SK-N-SH (cell line): Measurements from ENCODE around the gene IQCN. TPM values are rescaled to one million over a fixed set of nuclear protein-coding genes. Genes with fewer than 3 reads are reported as not detected.
A peak's percentile ranks its signal among the peaks of the same experiment; 100 is the strongest.

Experiments used
- CTCF ChIA-PET: fragments of 300-600, 350-600 bp; formaldehyde crosslinking; extraction: SDS; loops from one replicate; lab custom pipeline; 2021; lab: Yijun Ruan, JAX
- POLR2A ChIA-PET: fragments of 350-600 bp; sonication (Branson Sonifier 250); formaldehyde crosslinking; extraction: SDS; loops from one replicate; lab custom pipeline; 2020; ENCODE audit warnings: antibody characterized with exemption, inconsistent platforms; lab: Yijun Ruan, JAX
- DNase-seq: peaks from one replicate; pipeline ENCODE4 v3.0.0; 2012
- H2AFZ ChIP-seq: fragments of 200-600 bp; sonication (generic); 2 replicates; pipeline ENCODE4 v1.8.1; 2016; ENCODE audit warnings: antibody characterized with exemption, mild to moderate bottlenecking, low read depth
- H3F3A ChIP-seq: fragments of 200-600 bp; sonication (generic); replicated peaks from 2 replicates; pipeline ENCODE3; 2016; ENCODE audit warnings: antibody characterized with exemption, mild to moderate bottlenecking; ENCODE audit not compliant: insufficient read depth
- H3K27ac ChIP-seq, 2 experiments: fragments of 200-500 bp in 1 of 2; fragments of 200-600 bp in 1 of 2; sonication (Bioruptor generic) in 1 of 2; sonication (generic), shearing (Covaris generic) in 1 of 2; 2 replicates each; pipeline versions ENCODE4 v1.5.1 to v1.6.1; 2014 to 2016; ENCODE audit warnings: low read depth in 2 of 2, inconsistent platforms in 1 of 2, low read length in 1 of 2, mild to moderate bottlenecking in 1 of 2, mixed read lengths in 1 of 2
- H3K27me3 ChIP-seq: fragments of 200-600 bp; sonication (generic), shearing (Covaris generic); 2 replicates; pipeline ENCODE4 v1.6.1; 2016; ENCODE audit warnings: mixed run types; ENCODE audit not compliant: insufficient read depth
- H3K36me3 ChIP-seq, 2 experiments: fragments of 200-500 bp in 1 of 2; fragments of 200-600 bp in 1 of 2; sonication (Bioruptor generic) in 1 of 2; sonication (generic) in 1 of 2; replicated peaks in 1 of 2; 2 replicates each; pipeline versions ENCODE3 to v1.5.1; 2014 to 2016; ENCODE audit warnings: low read length in 1 of 2, mild to moderate bottlenecking in 1 of 2; ENCODE audit not compliant: insufficient read depth in 2 of 2, control insufficient read depth in 1 of 2
- H3K4me1 ChIP-seq, 2 experiments: fragments of 200-500 bp in 1 of 2; fragments of 200-600 bp in 1 of 2; sonication (Bioruptor generic) in 1 of 2; sonication (generic), shearing (Covaris generic) in 1 of 2; 2 replicates each; pipeline versions ENCODE4 v1.5.1 to v1.6.1; 2014 to 2016; ENCODE audit warnings: low read depth in 1 of 2, low read length in 1 of 2, mixed run types in 1 of 2; ENCODE audit not compliant: insufficient read depth in 2 of 2, control insufficient read depth in 1 of 2
- H3K4me2 ChIP-seq: fragments of 200-600 bp; sonication (generic), shearing (Covaris generic); 2 replicates; pipeline ENCODE4 v1.6.1; 2017; ENCODE audit warnings: mixed run types
- H3K4me3 ChIP-seq, 2 experiments: fragments of 200-500 bp in 1 of 2; fragments of 200-600 bp in 1 of 2; sonication (Bioruptor generic) in 1 of 2; sonication (generic), shearing (Covaris generic) in 1 of 2; 2 replicates each; pipeline versions ENCODE4 v1.5.1 to v1.8.1; 2014 to 2016; ENCODE audit warnings: low read depth in 2 of 2, inconsistent platforms in 1 of 2, low read length in 1 of 2, mild to moderate bottlenecking in 1 of 2, mixed read lengths in 1 of 2, moderate library complexity in 1 of 2
- H3K79me2 ChIP-seq: fragments of 200-600 bp; sonication (generic); 2 replicates; pipeline ENCODE4 v1.8.1; 2017; ENCODE audit warnings: mild to moderate bottlenecking; ENCODE audit not compliant: insufficient read depth
- H3K9ac ChIP-seq: fragments of 200-600 bp; sonication (generic); 2 replicates; pipeline ENCODE4 v1.6.1; 2017; ENCODE audit warnings: mixed run types
- H3K9me2 ChIP-seq: fragments of 200-600 bp; sonication (generic); 2 replicates; pipeline ENCODE4 v1.6.1; 2017; ENCODE audit warnings: mixed run types
- H3K9me3 ChIP-seq: fragments of 200-600 bp; sonication (generic); 2 replicates; pipeline ENCODE4 v1.6.1; 2017; ENCODE audit warnings: mixed run types, mild to moderate bottlenecking, moderate library complexity
- H4K20me1 ChIP-seq: fragments of 200-600 bp; sonication (generic); 2 replicates; pipeline ENCODE4 v1.6.1; 2017; ENCODE audit warnings: mild to moderate bottlenecking, mixed run types; ENCODE audit not compliant: insufficient read depth
- CHD2 ChIP-seq: fragments of 150-350 bp; IDR thresholded peaks from 2 replicates; pipeline ENCODE4 v1.6.1; 2018; ENCODE audit warnings: low read length; ENCODE audit not compliant: partially characterized antibody
- ELF1 ChIP-seq: IDR thresholded peaks from 2 replicates; pipeline ENCODE4 v1.4.0; 2012
- EP300 ChIP-seq, 2 experiments: IDR thresholded peaks; 2 replicates each; pipeline versions ENCODE4 v1.4.0 to v1.6.1; 2012; ENCODE audit warnings: borderline replicate concordance in 1 of 2, low read depth in 1 of 2, low read length in 1 of 2
- JUND ChIP-seq: IDR thresholded peaks from 2 replicates; pipeline ENCODE4 v1.4.0; 2012
- MAX ChIP-seq: IDR thresholded peaks from 2 replicates; pipeline ENCODE4 v1.4.0; 2012; ENCODE audit warnings: low read depth
- MXI1 ChIP-seq: IDR thresholded peaks from 2 replicates; pipeline ENCODE4 v1.6.1; 2012; ENCODE audit warnings: mild to moderate bottlenecking, low read depth, low read length, improper control_type of control experiment
- POLR2AphosphoS5 ChIP-seq: IDR thresholded peaks from 2 replicates; pipeline ENCODE4 v1.6.1; 2012; ENCODE audit warnings: low read depth, low read length
- RCOR1 ChIP-seq: fragments of 150-350 bp; IDR thresholded peaks from 2 replicates; pipeline ENCODE4 v1.6.1; 2017; ENCODE audit warnings: antibody characterized with exemption, low read length
- REST ChIP-seq: IDR thresholded peaks from 2 replicates; pipeline ENCODE4 v1.6.1; 2012; ENCODE audit warnings: mild to moderate bottlenecking, low read depth, low read length, moderate library complexity
- RXRA ChIP-seq: IDR thresholded peaks from 2 replicates; pipeline ENCODE4 v1.4.0; 2012; ENCODE audit warnings: low read depth, mild to moderate bottlenecking, borderline replicate concordance
- TCF12 ChIP-seq: IDR thresholded peaks from 2 replicates; pipeline ENCODE4 v1.4.0; 2012
- WGBS: methylation state at CpG from one replicate; pipeline ENCODE4 v1.1.6; 2017; ENCODE audit warnings: low lambda C conversion rate; 5-methylcytosine and 5-hydroxymethylcytosine counted together
- polyA plus RNA-seq, 3 experiments: library from polyadenylated mRNA; depleted of rRNA; stranded (reverse); fragments of >200 nt; gene quantifications; 2 replicates each; pipeline ENCODE4 v1.2.3, GENCODE V29; 2012
- TF ChIP-seq, protein P1 (sequence below): fragments of 200-600 bp; sonication (generic); IDR thresholded peaks from 2 replicates; pipeline ENCODE4 v1.6.1; 2017; ENCODE audit warnings: antibody characterized with exemption, mild to moderate bottlenecking, moderate library complexity
- TF ChIP-seq, protein P2 (sequence below): fragments of 150-350 bp; IDR thresholded peaks from 2 replicates; pipeline ENCODE4 v1.6.1; 2017; ENCODE audit warnings: antibody characterized with exemption, low read length, low read depth, borderline replicate concordance

Gene IQCN
- polyA plus RNA-seq, 1 of the 3 experiments (the other 2 are of a cell fraction): 2.5 TPM

DNA sequence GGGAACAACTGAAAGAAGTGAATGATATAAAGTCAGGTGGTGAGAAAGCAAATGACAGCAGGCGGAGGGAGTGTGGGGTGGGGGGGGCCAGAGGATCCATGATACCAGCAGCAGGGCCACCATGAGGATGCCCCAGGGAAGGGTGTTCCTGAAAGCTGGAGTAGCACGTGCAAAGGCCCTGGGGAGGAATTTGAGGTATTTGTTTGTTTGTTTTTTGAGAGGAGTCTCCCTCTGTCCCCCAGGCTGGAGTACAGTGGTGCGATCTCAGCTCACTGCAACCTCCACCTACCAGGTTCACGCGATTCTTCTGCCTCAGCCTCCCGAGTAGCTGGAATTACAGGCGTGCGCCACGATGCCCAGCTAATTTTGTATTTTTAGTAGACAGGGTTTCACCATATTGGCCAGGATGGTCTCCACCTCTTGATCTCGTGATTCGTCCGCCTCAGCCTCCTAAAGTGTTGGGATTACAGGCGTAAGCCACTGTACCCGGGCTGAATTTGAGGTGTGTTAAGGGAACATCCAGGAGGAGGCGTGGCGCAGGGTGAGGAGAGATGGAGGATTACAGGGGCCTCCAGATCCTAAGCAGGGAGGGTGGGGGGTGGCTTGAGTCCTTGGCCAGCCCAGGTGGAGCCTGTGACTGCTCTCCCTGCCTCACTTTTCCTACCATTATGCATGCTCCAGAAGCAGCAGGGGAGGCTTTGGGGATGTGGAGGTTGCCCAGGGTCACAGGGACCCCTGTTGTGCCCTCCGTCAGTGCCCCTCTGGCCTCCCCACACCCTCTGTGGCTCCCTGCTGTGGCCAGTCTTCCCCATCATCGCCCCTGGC, 19.6 kb upstream of the IQCN start:
- H3K27ac ChIP-seq: peak overlapping the region; percentile 72 to 94; a peak in 3 of 4 replicates
- POLR2A ChIA-PET: interaction anchor here (1.2 to 3.8 kb wide), 3 partner anchors 10 to 28 kb away, joined by 5 to 112 read pairs (median 24); partner anchors contain the start of gene JUND
- 89% methylated on average over 18 of the region's 18 CpGs for WGBS

GRCh38 chr19:18292810-18293641, 18.8 kb upstream of the IQCN start:
- ChIA-PET CTCF (interaction anchor here (0.7 to 5.1 kb wide), 9 partner anchors 9 to 364 kb away, joined by 3 to 67 read pairs (median 5); partner anchors contain the start of genes JUND and LSM4), POLR2A (interaction anchor here (0.7 to 3.8 kb wide), 9 partner anchors 9 to 126 kb away, joined by 3 to 112 read pairs (median 5); partner anchors contain the start of genes JUND, LSM4 and SSBP4)
- Histone ChIP-seq H3F3A (peaks cover 28% of the 10 kb centered on the region), H3K27ac (peak overlapping the region; percentile 72 to 94), H3K4me1 (peaks cover 8 to 24% of the 10 kb centered on the region in 2 experiments; a peak in 2 of 4 replicates), H2AFZ (peak overlapping the region; percentile 64), H3K27me3 (no peaks in the 10 kb centered on the region), H3K9me2 (no peaks in the 10 kb centered on the region), H3K4me3 (peak overlapping the region; percentile 58 to 71), H4K20me1 (no peaks in the 10 kb centered on the region), H3K79me2 (no peaks in the 10 kb centered on the region), H3K9me3 (no peaks in the 10 kb centered on the region), H3K4me2 (peak overlapping the region; percentile 96), H3K9ac (peak overlapping the region; percentile 80), H3K36me3 (no peaks in the 10 kb centered on the region)
- WGBS: 17% methylated on average over 31 of the region's 31 CpGs
- TF ChIP-seq ELF1 (peak; percentile 15; the same call in 1 of the 2 replicates), MAX (0 out of 2 replicates have a peak, but pooled peaks have one; percentile 40), RXRA (no peak), JUND (no peak), TCF12 (peak; percentile 92), EP300 (IDR thresholded peaks at IDR 0.05; ENCODE audit: borderline replicate concordance in 1 of 2, low read depth in 1 of 2, low read length in 1 of 2) (peak; percentile 21 to 48; a peak in 2 of 4 replicates), RCOR1 (peak; percentile 10; the same call in 1 of the 2 replicates), REST (peak; percentile 62), MXI1 (peak; percentile 38; the same call in 1 of the 2 replicates), CHD2 (peak; percentile 92)
- TF ChIP-seq, protein P1, sequence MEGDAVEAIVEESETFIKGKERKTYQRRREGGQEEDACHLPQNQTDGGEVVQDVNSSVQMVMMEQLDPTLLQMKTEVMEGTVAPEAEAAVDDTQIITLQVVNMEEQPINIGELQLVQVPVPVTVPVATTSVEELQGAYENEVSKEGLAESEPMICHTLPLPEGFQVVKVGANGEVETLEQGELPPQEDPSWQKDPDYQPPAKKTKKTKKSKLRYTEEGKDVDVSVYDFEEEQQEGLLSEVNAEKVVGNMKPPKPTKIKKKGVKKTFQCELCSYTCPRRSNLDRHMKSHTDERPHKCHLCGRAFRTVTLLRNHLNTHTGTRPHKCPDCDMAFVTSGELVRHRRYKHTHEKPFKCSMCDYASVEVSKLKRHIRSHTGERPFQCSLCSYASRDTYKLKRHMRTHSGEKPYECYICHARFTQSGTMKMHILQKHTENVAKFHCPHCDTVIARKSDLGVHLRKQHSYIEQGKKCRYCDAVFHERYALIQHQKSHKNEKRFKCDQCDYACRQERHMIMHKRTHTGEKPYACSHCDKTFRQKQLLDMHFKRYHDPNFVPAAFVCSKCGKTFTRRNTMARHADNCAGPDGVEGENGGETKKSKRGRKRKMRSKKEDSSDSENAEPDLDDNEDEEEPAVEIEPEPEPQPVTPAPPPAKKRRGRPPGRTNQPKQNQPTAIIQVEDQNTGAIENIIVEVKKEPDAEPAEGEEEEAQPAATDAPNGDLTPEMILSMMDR: no peak
- TF ChIP-seq, protein P2, sequence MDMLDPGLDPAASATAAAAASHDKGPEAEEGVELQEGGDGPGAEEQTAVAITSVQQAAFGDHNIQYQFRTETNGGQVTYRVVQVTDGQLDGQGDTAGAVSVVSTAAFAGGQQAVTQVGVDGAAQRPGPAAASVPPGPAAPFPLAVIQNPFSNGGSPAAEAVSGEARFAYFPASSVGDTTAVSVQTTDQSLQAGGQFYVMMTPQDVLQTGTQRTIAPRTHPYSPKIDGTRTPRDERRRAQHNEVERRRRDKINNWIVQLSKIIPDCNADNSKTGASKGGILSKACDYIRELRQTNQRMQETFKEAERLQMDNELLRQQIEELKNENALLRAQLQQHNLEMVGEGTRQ: no peak
- DNase-seq: peak; percentile 92

More for the DNA sequence above, 19.6 kb upstream of the IQCN start:
- CTCF ChIA-PET: interaction anchor here (1.0 to 5.1 kb wide), 6 partner anchors 9 to 181 kb away, joined by 3 to 67 read pairs (median 6); partner anchors contain the start of genes JUND and LSM4
- Histone ChIP-seq H3K4me1 (peaks cover 14 to 24% of the 10 kb centered on the region in 2 experiments; a peak in 2 of 4 replicates), H3F3A (peaks cover 33% of the 10 kb centered on the region), H3K9ac (no peak overlapping the region), H2AFZ (0 out of 2 replicates have a peak overlapping the region, but pooled peaks have one; percentile 48), H4K20me1 (no peaks in the 10 kb centered on the region), H3K4me3 (no peak overlapping the region), H3K36me3 (no peaks in the 10 kb centered on the region), H3K9me2 (no peaks in the 10 kb centered on the region), H3K79me2 (no peaks in the 10 kb centered on the region), H3K27me3 (no peaks in the 10 kb centered on the region), H3K4me2 (no peak overlapping the region; the same call in 1 of the 2 replicates), H3K9me3 (no peaks in the 10 kb centered on the region)
- no peak for DNase-seq
- TF ChIP-seq POLR2AphosphoS5: no peak
- no peak for TF ChIP-seq JUND
- no peak for TF ChIP-seq RCOR1
